AG09319 (cell line): ENCODE results near the gene CCNL2.
A peak's percentile ranks its signal among the peaks of the same experiment; 100 is the strongest.

Experiments used
- DNase-seq: peaks from one replicate; pipeline ENCODE4 v3.0.0-alpha.2; 2010; ENCODE audit warnings: low read depth; ENCODE audit errors: extremely low read depth
- TF ChIP-seq, protein P1 (sequence below): IDR thresholded peaks from 2 replicates; pipeline ENCODE4 v1.5.1; 2011; ENCODE audit warnings: low read depth, mild to moderate bottlenecking, inconsistent platforms, low read length, moderate library complexity

Gene CCNL2

GRCh38 chr1:1374929-1375662, 24.0 kb downstream of the CCNL2 start, which contains the start of gene AURKAIP1:
Gene AURKAIP1, minus strand, starts transcription at chr1:1375207. Its CDS starts 451 bp downstream, at chr1:1374756.
- TF ChIP-seq, protein P1, sequence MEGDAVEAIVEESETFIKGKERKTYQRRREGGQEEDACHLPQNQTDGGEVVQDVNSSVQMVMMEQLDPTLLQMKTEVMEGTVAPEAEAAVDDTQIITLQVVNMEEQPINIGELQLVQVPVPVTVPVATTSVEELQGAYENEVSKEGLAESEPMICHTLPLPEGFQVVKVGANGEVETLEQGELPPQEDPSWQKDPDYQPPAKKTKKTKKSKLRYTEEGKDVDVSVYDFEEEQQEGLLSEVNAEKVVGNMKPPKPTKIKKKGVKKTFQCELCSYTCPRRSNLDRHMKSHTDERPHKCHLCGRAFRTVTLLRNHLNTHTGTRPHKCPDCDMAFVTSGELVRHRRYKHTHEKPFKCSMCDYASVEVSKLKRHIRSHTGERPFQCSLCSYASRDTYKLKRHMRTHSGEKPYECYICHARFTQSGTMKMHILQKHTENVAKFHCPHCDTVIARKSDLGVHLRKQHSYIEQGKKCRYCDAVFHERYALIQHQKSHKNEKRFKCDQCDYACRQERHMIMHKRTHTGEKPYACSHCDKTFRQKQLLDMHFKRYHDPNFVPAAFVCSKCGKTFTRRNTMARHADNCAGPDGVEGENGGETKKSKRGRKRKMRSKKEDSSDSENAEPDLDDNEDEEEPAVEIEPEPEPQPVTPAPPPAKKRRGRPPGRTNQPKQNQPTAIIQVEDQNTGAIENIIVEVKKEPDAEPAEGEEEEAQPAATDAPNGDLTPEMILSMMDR, result peak; percentile 37
- DNase-seq, result peak; percentile 99

DNA sequence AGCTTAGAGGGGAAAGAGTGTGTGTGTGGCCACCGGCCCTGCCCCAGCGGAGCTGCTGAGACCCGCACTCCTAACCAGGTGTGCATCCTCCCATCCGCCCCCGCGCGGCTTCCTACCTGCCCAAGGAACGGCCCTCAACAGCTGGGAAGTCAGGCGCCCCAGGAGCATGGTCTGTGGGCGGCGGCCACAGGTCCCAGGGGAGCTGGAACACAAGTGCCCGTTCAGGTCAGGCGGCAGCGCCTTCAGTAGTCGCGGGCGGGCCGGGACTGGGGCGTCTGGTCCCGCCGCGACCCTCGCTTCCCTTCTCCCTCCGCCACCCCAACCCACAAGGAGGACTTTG, 24.6 kb downstream of the CCNL2 start:
- DNase-seq, result no peak
- TF ChIP-seq, protein P1, result no peak

DNA sequence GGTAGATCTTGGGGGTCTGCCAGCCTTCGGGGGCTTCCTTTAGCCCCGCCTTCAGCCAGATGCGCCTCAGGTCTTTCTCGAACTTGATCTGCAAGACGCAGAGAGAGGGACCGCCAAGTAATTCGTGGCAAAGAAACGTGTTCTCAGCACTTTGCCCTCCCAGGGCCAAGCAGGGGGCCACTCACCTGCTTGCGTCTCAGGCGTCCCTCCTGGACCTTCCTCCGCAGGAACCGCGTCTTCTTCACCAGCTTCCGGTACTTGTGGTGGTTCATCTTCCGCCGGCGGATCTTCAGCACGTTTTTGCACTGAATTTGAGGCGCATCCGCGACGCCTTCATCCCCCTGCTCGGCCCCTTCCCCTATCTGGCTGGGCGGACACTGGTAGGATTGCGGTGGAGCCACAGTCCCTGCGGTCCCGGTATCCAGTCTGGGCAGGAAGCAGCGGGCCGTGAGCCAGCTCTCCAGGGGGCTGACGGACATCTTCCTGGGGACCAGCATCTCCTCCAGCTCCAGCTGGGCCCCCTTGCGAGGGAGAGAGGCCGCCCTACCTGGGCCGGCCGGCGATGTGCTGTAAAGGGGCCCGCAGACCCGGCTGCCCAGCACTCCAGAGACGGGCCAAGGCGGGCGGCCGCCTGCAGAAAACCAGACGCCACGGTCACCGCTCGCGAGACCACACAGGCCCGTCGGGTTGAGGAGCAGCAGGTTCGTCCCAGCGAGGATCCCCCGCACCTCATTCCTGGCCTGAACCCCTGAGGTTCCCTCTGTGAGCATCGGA, 25.1 kb downstream of the CCNL2 start:
- DNase-seq, result no peak
- TF ChIP-seq, protein P1, result no peak

DNA sequence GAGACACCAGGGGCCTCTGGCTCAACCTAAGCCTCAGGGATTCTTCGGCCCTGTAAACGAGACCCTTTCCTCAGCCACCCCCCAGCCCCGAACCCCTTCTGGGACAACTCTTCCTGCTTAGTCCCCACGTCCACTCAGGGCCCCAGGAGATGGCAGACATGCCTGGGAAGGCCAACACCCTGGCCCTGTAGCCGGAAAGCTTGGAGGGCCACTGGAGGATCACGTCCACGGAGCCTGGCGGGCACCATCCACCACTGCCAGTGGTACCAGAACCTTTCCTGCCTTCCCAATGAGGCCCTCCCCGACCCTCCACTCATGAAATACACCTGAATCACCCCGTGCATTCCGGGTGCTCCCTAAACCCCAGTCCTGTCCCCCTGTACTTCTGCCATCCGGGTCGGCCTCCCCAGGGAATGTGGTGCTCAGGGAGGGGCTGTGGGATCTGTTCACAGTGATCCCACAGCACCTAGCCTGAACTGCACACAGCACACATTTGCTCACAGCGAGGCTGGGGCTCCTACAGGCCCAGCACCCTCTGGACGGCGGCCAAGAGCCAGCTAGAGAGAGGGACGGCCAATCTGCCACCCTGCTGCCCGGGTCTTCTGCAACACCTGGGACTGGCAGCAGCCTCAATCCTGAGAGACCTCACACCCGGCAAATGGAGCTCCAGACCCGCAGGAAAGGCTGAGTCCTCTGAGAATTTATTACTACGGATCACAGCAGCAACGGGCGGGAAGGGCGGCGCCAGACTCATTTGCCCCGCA, 25.9 kb downstream of the CCNL2 start:
- TF ChIP-seq, protein P1, result no peak
- DNase-seq, result no peak

- DNase-seq, result no peak
Observed at GRCh38 chr1:1371746-1372711, 27.1 kb downstream of the CCNL2 start.

GRCh38 chr1:1371364-1371745, 27.8 kb downstream of the CCNL2 start:
- DNase-seq, result no peak
- TF ChIP-seq, protein P1, result no peak

More at GRCh38 chr1:1371746-1372711, 27.1 kb downstream of the CCNL2 start:
- TF ChIP-seq, protein P1, result peak; percentile 93
